GM12878 (cell line): ENCODE measurements around the gene C1QTNF5. TPM values are rescaled to one million over a fixed set of nuclear protein-coding genes. Genes with fewer than 3 reads are reported as not detected.
A peak's percentile ranks its signal among the peaks of the same experiment; 100 is the strongest.

Source experiments
- ATAC-seq: fragments of 200-7000 bp; cut with Tn5 transposase; 3 replicates; pipeline ENCODE4 v1.9.1; 2020; ENCODE audit warnings: mild to moderate bottlenecking, moderate library complexity
- BruUV-seq: library from RNA; stranded (reverse); fragments of 400-500 nt; replicated peaks from 2 replicates; lab custom pipeline; 2021; lab: Mats Ljungman, UMichigan
- CTCF ChIA-PET: fragments of 300-600 bp; sonication (Branson Sonifier 250); formaldehyde crosslinking; extraction: SDS; loops from one replicate; lab custom pipeline; 2021; ENCODE audit warnings: inconsistent platforms; lab: Yijun Ruan, JAX
- POLR2A ChIA-PET: fragments of 350-600 bp; formaldehyde crosslinking; extraction: SDS; loops from one replicate; lab custom pipeline; 2021; ENCODE audit warnings: inconsistent platforms; lab: Charles Lee
- RAD21 ChIA-PET: fragments of 300-600 bp; sonication (Branson Sonifier 250); formaldehyde crosslinking; loops from one replicate; lab custom pipeline; 2023; ENCODE audit warnings: antibody characterized with exemption; ENCODE audit not compliant: unreplicated experiment; lab: Charles Lee
- SMC1A ChIA-PET: fragments of 300-600 bp; sonication (Branson Sonifier 250); formaldehyde crosslinking; loops from one replicate; lab custom pipeline; 2023; ENCODE audit not compliant: unreplicated experiment, uncharacterized antibody; lab: Charles Lee
- DNase-seq: peaks from one replicate; pipeline ENCODE4 v3.0.0-alpha.2; 2011; ENCODE audit warnings: low read depth, low spot score
- FAIRE-seq: peaks from 3 replicates; lab custom pipeline; 2011; peaks lifted over from hg19 to GRCh38; lab: Jason Lieb, UNC
- H2AFZ ChIP-seq: 2 replicates; pipeline ENCODE4 v1.6.0; 2011; ENCODE audit warnings: low read depth, low read length, control low read depth; ENCODE audit not compliant: control insufficient read depth
- H3K27ac ChIP-seq: 2 replicates; pipeline ENCODE4 v1.5.1; 2011; ENCODE audit warnings: control low read depth; ENCODE audit not compliant: control insufficient read depth, insufficient read depth
- H3K27me3 ChIP-seq, 2 experiments: replicated peaks in 1 of 2; 2 replicates each; pipeline versions ENCODE4 v1.6.0 to v1.6.1; 2011; ENCODE audit warnings: low read length in 1 of 2; ENCODE audit not compliant: control insufficient read depth in 2 of 2, insufficient read depth in 2 of 2
- H3K36me3 ChIP-seq, 2 experiments: 2 replicates each; pipeline ENCODE4 v1.5.1; 2011; ENCODE audit warnings: low read length in 1 of 2; ENCODE audit not compliant: control insufficient read depth in 2 of 2, insufficient read depth in 2 of 2
- H3K4me1 ChIP-seq: 2 replicates; pipeline ENCODE4 v1.6.1; 2011; ENCODE audit warnings: mild to moderate bottlenecking, low read length, moderate library complexity, mixed read lengths; ENCODE audit not compliant: control insufficient read depth, insufficient read depth
- H3K4me2 ChIP-seq: 2 replicates; pipeline ENCODE4 v1.6.0; 2011; ENCODE audit warnings: control low read depth; ENCODE audit not compliant: control insufficient read depth, insufficient read depth
- H3K4me3 ChIP-seq: fragments of 200-600 bp; sonication (generic); 2 replicates; pipeline ENCODE4 v1.5.1; 2016
- H3K79me2 ChIP-seq: 2 replicates; pipeline ENCODE4 v1.6.0; 2011; ENCODE audit warnings: low read length; ENCODE audit not compliant: control insufficient read depth, insufficient read depth
- H3K9ac ChIP-seq: 2 replicates; pipeline ENCODE4 v1.8.0; 2011; ENCODE audit warnings: low read length, control low read depth, mixed read lengths; ENCODE audit not compliant: control insufficient read depth, insufficient read depth
- H3K9me3 ChIP-seq: replicated peaks from 3 replicates; pipeline ENCODE4 v1.5.1; 2011; ENCODE audit warnings: mild to moderate bottlenecking, low read length; ENCODE audit not compliant: control insufficient read depth, insufficient read depth
- H4K20me1 ChIP-seq: 2 replicates; pipeline ENCODE4 v1.6.0; 2011; ENCODE audit not compliant: control insufficient read depth, insufficient read depth
- BACH1 ChIP-seq: fragments of 450-650 bp; IDR thresholded peaks from 2 replicates; pipeline ENCODE4 v1.6.1; 2017; ENCODE audit warnings: mild to moderate bottlenecking, borderline replicate concordance
- CBFB ChIP-seq: IDR thresholded peaks from 2 replicates; pipeline ENCODE4 v1.6.1; 2016; ENCODE audit warnings: antibody characterized with exemption, low read depth
- EGR1 ChIP-seq, 2 experiments: IDR thresholded peaks; 1 replicate in 1 of 2; 2 replicates in 1 of 2; pipeline ENCODE4 v1.6.1; 2011 to 2012; ENCODE audit warnings: low read depth in 2 of 2, low read length in 2 of 2, borderline replicate concordance in 1 of 2, mild to moderate bottlenecking in 1 of 2, moderate library complexity in 1 of 2
- HDAC6 ChIP-seq: fragments of 200-600 bp; sonication (generic); IDR thresholded peaks from one replicate; pipeline ENCODE4 v1.8.0; 2017; ENCODE audit warnings: antibody characterized with exemption; ENCODE audit not compliant: unreplicated experiment
- POU2F2 ChIP-seq: IDR thresholded peaks from 3 replicates; pipeline ENCODE4 v1.6.1; 2011; ENCODE audit warnings: low read depth, mild to moderate bottlenecking, low read length, borderline replicate concordance
- RB1 ChIP-seq: fragments of 450-650 bp; formaldehyde crosslinking; IDR thresholded peaks from 2 replicates; pipeline ENCODE4 v1.6.1; 2017; ENCODE audit warnings: mild to moderate bottlenecking, borderline replicate concordance
- WGBS: methylation state at CpG from one replicate; pipeline ENCODE4 v1.1.6; 2016; ENCODE audit warnings: low lambda C conversion rate; ENCODE audit not compliant: insufficient replicate concordance, insufficient coverage; ENCODE audit errors: missing lambda C conversion rate; 5-methylcytosine and 5-hydroxymethylcytosine counted together
- in situ Hi-C: fragments of 300-500 bp; cut with MboI; formaldehyde crosslinking; loops from 9 replicates; pipeline ENCODE4 v1.14.3; 2018; ENCODE audit warnings: mixed read lengths
- intact Hi-C: fragments of 100-400 bp; cut with micrococcal nuclease; formaldehyde crosslinking; loops from one replicate; pipeline ENCODE4 v1.14.2; 2022; ENCODE audit not compliant: unreplicated experiment
- polyA plus RNA-seq, 11 experiments: library from polyadenylated mRNA; depleted of rRNA in 4 of 11; unstranded in 6 of 11; stranded (reverse) in 5 of 11; fragments of >200 nt; fragmentation: Nextera tagmentation in 4 of 11; fragmentation: Illumina TruSeq in 1 of 11; extraction: Ambion mirVana in 4 of 11; extraction: Trizol in 1 of 11; gene quantifications; 1 replicate in 1 of 11; 2 replicates in 10 of 11; pipeline versions ENCODE4 v1.2.1 to v1.2.3, GENCODE V29; 2011 to 2016; ENCODE audit warnings: inconsistent platforms in 2 of 11, missing spikeins in 2 of 11, low read depth in 1 of 11
- total RNA-seq, 4 experiments: library from RNA; depleted of rRNA in 3 of 4; stranded (reverse); fragments of >200 nt in 3 of 4; fragmentation: Illumina TruSeq in 1 of 4; extraction: Trizol in 1 of 4; gene quantifications; 2 replicates each; pipeline versions ENCODE4 v1.2.1 to v1.2.3, GENCODE V29; 2013 to 2021
- TF ChIP-seq, protein P1 (sequence below): IDR thresholded peaks from 2 replicates; pipeline ENCODE4 v1.6.1; 2011; ENCODE audit warnings: low read depth, low read length, improper control_type of control experiment, borderline replicate concordance
- TF ChIP-seq, protein P2 (sequence below): fragments of 450-650 bp; IDR thresholded peaks from 2 replicates; pipeline ENCODE4 v1.6.1; 2016; ENCODE audit warnings: mild to moderate bottlenecking
- TF ChIP-seq, protein P3 (sequence below): IDR thresholded peaks from 2 replicates; pipeline ENCODE4 v1.6.1; 2011; ENCODE audit warnings: borderline replicate concordance, low read depth, mild to moderate bottlenecking, moderate library complexity, low read length; ENCODE audit not compliant: insufficient read depth, poor library complexity, severe bottlenecking

C1QTNF5 gene
- total and polyA plus RNA-seq, 10 of the 15 experiments (the other 5 are each of a cell fraction or from before 2014, with no cell fraction given), result not detected

DNA sequence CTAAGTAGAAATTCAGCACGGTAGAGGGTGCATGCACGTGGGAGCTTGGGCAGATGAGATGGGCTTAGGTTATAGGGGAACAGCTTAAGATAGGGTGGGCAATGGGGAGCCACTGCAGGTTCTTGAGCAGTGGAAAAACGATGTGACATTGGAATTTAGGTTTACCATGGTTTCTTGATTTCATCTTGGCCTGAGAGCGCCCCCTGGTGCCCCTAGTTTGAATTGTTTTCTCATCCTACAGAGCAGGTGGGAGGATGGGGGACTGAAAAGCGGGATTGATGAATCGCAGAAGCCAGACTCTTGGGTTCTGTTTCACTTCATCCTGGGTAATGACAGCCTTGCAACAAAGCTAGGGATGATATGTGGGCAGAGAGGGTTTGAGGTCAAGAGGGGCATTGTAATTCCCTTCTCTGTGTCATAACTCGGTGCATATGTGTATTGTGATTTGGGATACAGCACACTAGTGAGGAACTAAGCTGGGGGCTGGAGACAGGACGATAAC is 17.1 kb downstream of the C1QTNF5 start (continued):
- TF ChIP-seq, protein P1, sequence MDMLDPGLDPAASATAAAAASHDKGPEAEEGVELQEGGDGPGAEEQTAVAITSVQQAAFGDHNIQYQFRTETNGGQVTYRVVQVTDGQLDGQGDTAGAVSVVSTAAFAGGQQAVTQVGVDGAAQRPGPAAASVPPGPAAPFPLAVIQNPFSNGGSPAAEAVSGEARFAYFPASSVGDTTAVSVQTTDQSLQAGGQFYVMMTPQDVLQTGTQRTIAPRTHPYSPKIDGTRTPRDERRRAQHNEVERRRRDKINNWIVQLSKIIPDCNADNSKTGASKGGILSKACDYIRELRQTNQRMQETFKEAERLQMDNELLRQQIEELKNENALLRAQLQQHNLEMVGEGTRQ, result no peak
- TF ChIP-seq CBFB, result no peak
- TF ChIP-seq EGR1 (IDR thresholded peaks at IDR 0.05; ENCODE audit: borderline replicate concordance in 1 of 2, low read depth in 2 of 2, low read length in 2 of 2), result 0 out of 3 replicates have a peak, but pooled peaks of 1 of the 2 experiments have one; percentile 0
- TF ChIP-seq, protein P2, sequence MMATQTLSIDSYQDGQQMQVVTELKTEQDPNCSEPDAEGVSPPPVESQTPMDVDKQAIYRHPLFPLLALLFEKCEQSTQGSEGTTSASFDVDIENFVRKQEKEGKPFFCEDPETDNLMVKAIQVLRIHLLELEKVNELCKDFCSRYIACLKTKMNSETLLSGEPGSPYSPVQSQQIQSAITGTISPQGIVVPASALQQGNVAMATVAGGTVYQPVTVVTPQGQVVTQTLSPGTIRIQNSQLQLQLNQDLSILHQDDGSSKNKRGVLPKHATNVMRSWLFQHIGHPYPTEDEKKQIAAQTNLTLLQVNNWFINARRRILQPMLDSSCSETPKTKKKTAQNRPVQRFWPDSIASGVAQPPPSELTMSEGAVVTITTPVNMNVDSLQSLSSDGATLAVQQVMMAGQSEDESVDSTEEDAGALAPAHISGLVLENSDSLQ, result no peak
- no peak for TF ChIP-seq BACH1
- 0 out of 3 replicates have a peak, but pooled peaks have one; percentile 29 for TF ChIP-seq POU2F2
- TF ChIP-seq HDAC6, result no peak
- TF ChIP-seq RB1, result peak; percentile 31; the same call in 1 of the 2 replicates

DNA sequence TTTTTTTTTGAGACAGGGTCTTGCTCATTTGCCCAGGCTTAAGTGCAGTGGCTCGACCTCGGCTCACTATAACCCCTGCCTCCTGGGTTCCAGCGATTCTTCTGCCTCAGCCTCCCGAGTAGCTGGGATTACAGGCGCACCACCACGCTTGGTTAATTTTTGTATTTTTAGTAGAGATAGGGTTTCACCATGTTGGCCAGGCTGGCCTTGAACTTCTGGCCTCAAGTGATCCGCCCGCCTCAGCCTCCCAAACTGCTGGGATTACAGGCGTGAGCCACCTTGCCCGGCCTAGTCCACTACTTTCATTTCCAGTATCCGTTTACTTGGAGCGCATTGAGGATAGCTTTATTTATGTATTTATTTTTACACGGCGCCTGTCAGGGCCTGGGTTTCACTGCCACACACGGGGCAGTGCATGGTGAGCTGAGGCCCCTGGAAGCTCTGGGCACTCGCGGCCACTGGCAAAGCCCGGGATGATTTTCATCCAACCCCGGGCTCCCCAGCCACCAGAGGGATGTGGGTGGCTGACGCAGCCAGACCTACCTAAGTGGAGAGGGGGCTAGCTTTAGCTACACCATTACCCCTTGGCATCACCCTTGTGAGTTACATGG is 17.7 kb downstream of the C1QTNF5 start:
- H3K4me2 ChIP-seq, result no peak overlapping the region; the same call in 1 of the 2 replicates
- no peak for DNase-seq
- peak overlapping the region; percentile 19; the same call in 1 of the 2 replicates for H2AFZ ChIP-seq
- RAD21 ChIA-PET, result interaction anchor here (1.0 to 4.5 kb wide), 12 partner anchors 9 to 531 kb away, joined by 3 to 26 read pairs (median 5); partner anchors contain the start of genes C2CD2L, CBL and HMBS
- intact Hi-C loops, result loop anchor here (2.0 to 5.0 kb wide), 6 partner anchors 116 to 396 kb away; partner anchors contain the start of genes ABCG4, BCL9L, CBL and NLRX1
- SMC1A ChIA-PET, result interaction anchor here (0.6 to 3.0 kb wide), 11 partner anchors 8 to 299 kb away, joined by 3 to 23 read pairs (median 3); partner anchors contain the start of genes CBL and VPS11
- H3K4me1 ChIP-seq, result peaks cover 33% of the 10 kb centered on the region
- H3K79me2 ChIP-seq, result no peaks in the 10 kb centered on the region
- no peaks in the 10 kb centered on the region for H3K36me3 ChIP-seq
- WGBS, result 78% methylated on average over 20 of the region's 20 CpGs
- H3K9me3 ChIP-seq, result no peaks in the 10 kb centered on the region
- no peak overlapping the region for H3K4me3 ChIP-seq
- no peak for FAIRE-seq
- no peaks in the 10 kb centered on the region for H4K20me1 ChIP-seq
- ATAC-seq, result no peak
- H3K27ac ChIP-seq, result no peak overlapping the region
- H3K9ac ChIP-seq, result no peak overlapping the region
- POLR2A ChIA-PET, result interaction anchor here (0.7 to 3.0 kb wide), 9 partner anchors 11 to 266 kb away, joined by 3 to 20 read pairs (median 4); partner anchors contain the start of genes C2CD2L, CBL and RNF26
- in situ Hi-C loops, result no loop called here
- TF ChIP-seq, protein P3, sequence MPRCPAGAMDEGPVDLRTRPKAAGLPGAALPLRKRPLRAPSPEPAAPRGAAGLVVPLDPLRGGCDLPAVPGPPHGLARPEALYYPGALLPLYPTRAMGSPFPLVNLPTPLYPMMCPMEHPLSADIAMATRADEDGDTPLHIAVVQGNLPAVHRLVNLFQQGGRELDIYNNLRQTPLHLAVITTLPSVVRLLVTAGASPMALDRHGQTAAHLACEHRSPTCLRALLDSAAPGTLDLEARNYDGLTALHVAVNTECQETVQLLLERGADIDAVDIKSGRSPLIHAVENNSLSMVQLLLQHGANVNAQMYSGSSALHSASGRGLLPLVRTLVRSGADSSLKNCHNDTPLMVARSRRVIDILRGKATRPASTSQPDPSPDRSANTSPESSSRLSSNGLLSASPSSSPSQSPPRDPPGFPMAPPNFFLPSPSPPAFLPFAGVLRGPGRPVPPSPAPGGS, result no peak
- 0 out of 3 replicates have a peak, but pooled peaks of 1 of the 2 experiments have one; percentile 3 for TF ChIP-seq EGR1 (IDR thresholded peaks at IDR 0.05; ENCODE audit: borderline replicate concordance in 1 of 2, low read depth in 2 of 2, low read length in 2 of 2)
- BruUV-seq, result no TSS peak
- CTCF ChIA-PET, result interaction anchor here (0.7 to 5.6 kb wide), 38 partner anchors 8 to 400 kb away, joined by 3 to 88 read pairs (median 8); partner anchors contain the start of genes C2CD2L, CBL, DPAGT1 and HMBS
- H3K27me3 ChIP-seq, result no peaks in the 10 kb centered on the region; a peak in 1 of 4 replicates
